Caco-2 (cell line): Measurements from ENCODE around the gene ARID3C. TPM values are rescaled to one million over a fixed set of nuclear protein-coding genes. Genes with fewer than 3 reads are reported as not detected.

Source experiments
- BruUV-seq: library from RNA; stranded (reverse); fragments of 400-500 nt; replicated peaks from 2 replicates; lab custom pipeline; 2021; lab: Mats Ljungman, UMichigan
- CTCF ChIA-PET: fragments of 300-600 bp; sonication (Branson Sonifier 250); formaldehyde crosslinking; loops from one replicate; lab custom pipeline; 2022; ENCODE audit warnings: antibody characterized with exemption; lab: Charles Lee
- POLR2A ChIA-PET: fragments of 300-600 bp; sonication (Branson Sonifier 250); formaldehyde crosslinking; loops from one replicate; lab custom pipeline; 2022; ENCODE audit warnings: antibody characterized with exemption; lab: Charles Lee
- DNase-seq, 2 experiments: peaks; one replicate each; pipeline versions ENCODE4 v3.0.0 to v3.0.0-alpha.2; 2020 to 2022
- H3K27me3 ChIP-seq: replicated peaks from 2 replicates; pipeline ENCODE4 v1.6.0; 2011; ENCODE audit warnings: low read length; ENCODE audit not compliant: control insufficient read depth, insufficient read depth
- H3K36me3 ChIP-seq: 2 replicates; pipeline ENCODE4 v1.5.1; 2011; ENCODE audit warnings: low read length; ENCODE audit not compliant: control insufficient read depth, insufficient read depth
- H3K4me1 ChIP-seq: fragments of 250-450 bp; sonication (Bioruptor Pico); 2 replicates; pipeline ENCODE4 v1.5.1; 2020; ENCODE audit warnings: mild to moderate bottlenecking
- H3K4me3 ChIP-seq: 2 replicates; pipeline ENCODE4 v1.5.1; 2011; ENCODE audit warnings: low read depth, mild to moderate bottlenecking, control low read depth, low read length
- H3K9me3 ChIP-seq: fragments of 250-450 bp; sonication (Bioruptor Pico); 2 replicates; pipeline ENCODE4 v1.5.1; 2020; ENCODE audit warnings: mild to moderate bottlenecking, moderate library complexity
- H3K27ac Mint-ChIP-seq: one replicate; pipeline ENCODE4 v1.8.0; 2022; ENCODE audit warnings: mixed read lengths; ENCODE audit not compliant: unreplicated experiment
- H3K27me3 Mint-ChIP-seq: one replicate; pipeline ENCODE4 v1.8.0; 2022; ENCODE audit warnings: mixed read lengths; ENCODE audit not compliant: insufficient read depth, unreplicated experiment
- H3K36me3 Mint-ChIP-seq: one replicate; pipeline ENCODE4 v1.8.0; 2022; ENCODE audit warnings: mild to moderate bottlenecking, mixed read lengths; ENCODE audit not compliant: insufficient read depth, unreplicated experiment
- H3K4me1 Mint-ChIP-seq: one replicate; pipeline ENCODE4 v1.8.0; 2022; ENCODE audit warnings: low read depth, mixed read lengths; ENCODE audit not compliant: unreplicated experiment
- H3K4me3 Mint-ChIP-seq: one replicate; pipeline ENCODE4 v1.8.0; 2022; ENCODE audit warnings: mild to moderate bottlenecking, moderate library complexity, mixed read lengths; ENCODE audit not compliant: unreplicated experiment
- H3K9me3 Mint-ChIP-seq: one replicate; pipeline ENCODE4 v1.8.0; 2022; ENCODE audit warnings: mixed read lengths; ENCODE audit not compliant: unreplicated experiment
- intact Hi-C: fragments of 100-400 bp; cut with micrococcal nuclease; formaldehyde crosslinking; loops from one replicate; pipeline ENCODE4 v1.10.0; 2022; ENCODE audit not compliant: unreplicated experiment
- total RNA-seq: library from RNA; stranded (reverse); gene quantifications from 2 replicates; pipeline ENCODE4 v1.2.3, GENCODE V29; 2022
- TF ChIP-seq, protein P1 (sequence below), 2 experiments: fragments of 200-600 bp in 1 of 2; IDR thresholded peaks; 1 replicate in 1 of 2; 2 replicates in 1 of 2; pipeline versions ENCODE4 v1.5.1 to v1.8.0; 2011 to 2022; ENCODE audit warnings: antibody characterized with exemption in 1 of 2, control low read depth in 1 of 2, inconsistent platforms in 1 of 2, low read depth in 1 of 2, low read length in 1 of 2, mild to moderate bottlenecking in 1 of 2, moderate library complexity in 1 of 2; ENCODE audit not compliant: insufficient read depth in 1 of 2, severe bottlenecking in 1 of 2, unreplicated experiment in 1 of 2

The ARID3C gene
- total RNA-seq, 1 experiment from 2014 or later: not detected

DNA sequence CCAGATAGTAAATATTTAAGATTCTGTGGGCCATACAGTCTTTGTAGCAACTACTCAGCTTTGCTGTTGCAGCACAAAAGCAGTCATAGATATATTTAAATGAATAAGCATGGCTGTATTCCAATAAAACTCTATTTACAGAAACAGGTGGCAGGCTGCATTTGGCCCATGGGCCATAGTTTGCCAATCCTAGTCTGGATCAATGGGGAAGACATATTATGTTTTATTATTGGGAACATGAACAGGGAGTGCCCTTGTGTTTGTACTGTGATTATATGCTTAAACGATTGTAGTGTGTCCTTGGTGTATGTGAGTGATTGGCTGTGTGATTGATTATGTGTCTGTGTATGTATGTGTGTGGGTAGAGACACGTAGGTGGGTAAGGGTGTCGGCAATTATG lies 45.6 kb upstream of the ARID3C start:
- no peak for DNase-seq
- TF ChIP-seq, protein P1, sequence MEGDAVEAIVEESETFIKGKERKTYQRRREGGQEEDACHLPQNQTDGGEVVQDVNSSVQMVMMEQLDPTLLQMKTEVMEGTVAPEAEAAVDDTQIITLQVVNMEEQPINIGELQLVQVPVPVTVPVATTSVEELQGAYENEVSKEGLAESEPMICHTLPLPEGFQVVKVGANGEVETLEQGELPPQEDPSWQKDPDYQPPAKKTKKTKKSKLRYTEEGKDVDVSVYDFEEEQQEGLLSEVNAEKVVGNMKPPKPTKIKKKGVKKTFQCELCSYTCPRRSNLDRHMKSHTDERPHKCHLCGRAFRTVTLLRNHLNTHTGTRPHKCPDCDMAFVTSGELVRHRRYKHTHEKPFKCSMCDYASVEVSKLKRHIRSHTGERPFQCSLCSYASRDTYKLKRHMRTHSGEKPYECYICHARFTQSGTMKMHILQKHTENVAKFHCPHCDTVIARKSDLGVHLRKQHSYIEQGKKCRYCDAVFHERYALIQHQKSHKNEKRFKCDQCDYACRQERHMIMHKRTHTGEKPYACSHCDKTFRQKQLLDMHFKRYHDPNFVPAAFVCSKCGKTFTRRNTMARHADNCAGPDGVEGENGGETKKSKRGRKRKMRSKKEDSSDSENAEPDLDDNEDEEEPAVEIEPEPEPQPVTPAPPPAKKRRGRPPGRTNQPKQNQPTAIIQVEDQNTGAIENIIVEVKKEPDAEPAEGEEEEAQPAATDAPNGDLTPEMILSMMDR (IDR thresholded peaks at IDR 0.05; ENCODE audit: insufficient read depth in 1 of 2, low read depth in 1 of 2, low read length in 1 of 2, severe bottlenecking in 1 of 2, unreplicated experiment in 1 of 2): no peak
- POLR2A ChIA-PET: no interaction called here
- Histone ChIP-seq H3K4me1 (no peaks in the 10 kb centered on the region), H3K27me3 (no peaks in the 10 kb centered on the region), H3K4me3 (no peak overlapping the region), H3K9me3 (no peaks in the 10 kb centered on the region; the same call in 1 of the 2 replicates), H3K36me3 (no peaks in the 10 kb centered on the region)
- CTCF ChIA-PET: interaction anchor here (0.5 to 2.9 kb wide), 2 partner anchors 28 to 397 kb away, joined by 5 to 25 read pairs; no protein-coding TSS in a partner anchor
- H3K27me3 Mint-ChIP-seq: no peaks in the 10 kb centered on the region
- H3K4me1 Mint-ChIP-seq: no peaks in the 10 kb centered on the region
- H3K27ac Mint-ChIP-seq: no peak overlapping the region
- H3K36me3 Mint-ChIP-seq: no peaks in the 10 kb centered on the region
- intact Hi-C loops: no loop called here
- BruUV-seq: no TSS peak
- H3K4me3 Mint-ChIP-seq: no peak overlapping the region
- H3K9me3 Mint-ChIP-seq: no peaks in the 10 kb centered on the region

DNA sequence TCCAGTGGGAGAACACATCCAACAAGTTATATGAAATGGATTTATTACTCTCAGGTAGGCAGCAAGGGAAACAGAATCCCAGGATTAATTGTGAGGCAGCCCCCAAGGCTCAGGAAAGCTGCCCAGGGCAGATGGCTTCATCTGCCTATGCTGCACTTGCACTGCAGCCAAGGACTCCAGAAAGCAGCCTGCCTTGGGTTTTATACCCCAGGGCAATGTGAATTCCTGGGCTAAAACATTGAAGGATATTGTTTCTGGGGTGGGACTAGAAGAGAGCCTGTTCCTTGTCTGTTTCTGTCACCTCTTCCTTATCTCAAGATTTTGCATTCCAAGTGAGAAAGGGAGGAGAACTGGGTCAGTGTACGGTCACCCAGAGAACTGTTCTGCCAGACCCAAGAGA lies 42.4 kb upstream of the ARID3C start:
- Mint-ChIP-seq H3K27ac (no peak overlapping the region), H3K36me3 (no peaks in the 10 kb centered on the region), H3K4me1 (no peaks in the 10 kb centered on the region), H3K27me3 (no peaks in the 10 kb centered on the region), H3K9me3 (no peaks in the 10 kb centered on the region), H3K4me3 (no peak overlapping the region)
- TF ChIP-seq, protein P1 (IDR thresholded peaks at IDR 0.05; ENCODE audit: insufficient read depth in 1 of 2, low read depth in 1 of 2, low read length in 1 of 2, severe bottlenecking in 1 of 2, unreplicated experiment in 1 of 2): no peak
- DNase-seq: no peak
- intact Hi-C loops: no loop called here
- H3K9me3 ChIP-seq: no peaks in the 10 kb centered on the region; the same call in 1 of the 2 replicates
- ChIA-PET CTCF (no interaction called here), POLR2A (no interaction called here)
- no peaks in the 10 kb centered on the region for H3K4me1 ChIP-seq
- H3K27me3 ChIP-seq: no peaks in the 10 kb centered on the region
- H3K36me3 ChIP-seq: no peaks in the 10 kb centered on the region
- no TSS peak for BruUV-seq
- H3K4me3 ChIP-seq: no peak overlapping the region

DNA sequence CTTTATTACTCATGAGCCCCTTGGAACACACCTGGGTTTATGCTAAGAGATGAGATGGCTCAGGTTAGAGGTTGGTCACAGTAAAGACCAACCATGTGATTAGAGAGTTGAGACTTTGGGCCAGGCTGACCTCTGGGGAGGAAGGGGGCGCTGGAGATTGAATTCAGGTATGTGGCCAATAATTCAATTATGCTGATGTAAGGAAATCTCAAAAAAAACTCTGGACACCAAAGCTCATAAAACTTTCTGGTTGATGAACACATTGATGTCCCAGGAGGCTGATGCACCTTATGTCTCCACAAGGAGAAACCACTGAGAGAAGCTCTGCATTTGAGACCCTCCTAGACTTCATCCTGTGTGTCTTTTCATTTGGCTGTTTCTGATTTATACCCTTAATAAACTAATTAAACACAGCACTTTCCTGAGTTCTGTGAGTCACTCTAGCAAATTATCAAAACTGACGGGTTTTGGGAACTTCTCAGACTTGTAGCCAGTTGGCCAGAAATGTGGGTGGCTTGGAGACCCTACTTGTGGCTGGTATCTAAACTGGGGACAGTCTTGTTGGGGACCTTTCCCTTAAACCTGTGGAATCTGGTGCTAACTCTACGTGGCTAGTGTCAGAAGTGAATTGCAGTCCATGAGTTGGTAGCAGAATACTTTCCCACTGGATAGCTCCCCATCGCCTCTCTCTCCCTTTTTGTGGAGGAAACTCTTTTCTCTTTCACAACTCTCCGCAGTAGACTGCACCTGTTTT lies 41.1 kb upstream of the ARID3C start:
- H3K27ac Mint-ChIP-seq: no peak overlapping the region
- ChIA-PET CTCF (interaction anchor here (0.6 kb wide), 1 partner anchor 33 kb away, joined by 4 read pairs; no protein-coding TSS in a partner anchor), POLR2A (no interaction called here)
- no peak overlapping the region for H3K4me3 Mint-ChIP-seq
- H3K9me3 Mint-ChIP-seq: no peaks in the 10 kb centered on the region
- H3K4me1 ChIP-seq: peaks cover 1% of the 10 kb centered on the region
- no peaks in the 10 kb centered on the region for H3K27me3 Mint-ChIP-seq
- TF ChIP-seq, protein P1 (IDR thresholded peaks at IDR 0.05; ENCODE audit: insufficient read depth in 1 of 2, low read depth in 1 of 2, low read length in 1 of 2, severe bottlenecking in 1 of 2, unreplicated experiment in 1 of 2): no peak
- no peak overlapping the region for H3K4me3 ChIP-seq
- no peaks in the 10 kb centered on the region for H3K36me3 Mint-ChIP-seq
- H3K4me1 Mint-ChIP-seq: peaks cover 8% of the 10 kb centered on the region
- H3K27me3 ChIP-seq: no peaks in the 10 kb centered on the region
- BruUV-seq: no TSS peak
- intact Hi-C loops: no loop called here
- no peaks in the 10 kb centered on the region for H3K36me3 ChIP-seq
- no peak for DNase-seq
- no peaks in the 10 kb centered on the region; the same call in 1 of the 2 replicates for H3K9me3 ChIP-seq
